ENCODE data around the gene KCTD7.
"Not testable (repeated sequence)": the region's sequence is repeated elsewhere in the genome, so short reads cannot be mapped to it uniquely, and the experiment has no call there.

KCTD7 gene

GRCh38 chr7:66668112-66668511 is 39.4 kb downstream of the KCTD7 start:
- H3K27ac ChIP-seq: no peak overlapping the region
- TF ChIP-seq, protein P1, sequence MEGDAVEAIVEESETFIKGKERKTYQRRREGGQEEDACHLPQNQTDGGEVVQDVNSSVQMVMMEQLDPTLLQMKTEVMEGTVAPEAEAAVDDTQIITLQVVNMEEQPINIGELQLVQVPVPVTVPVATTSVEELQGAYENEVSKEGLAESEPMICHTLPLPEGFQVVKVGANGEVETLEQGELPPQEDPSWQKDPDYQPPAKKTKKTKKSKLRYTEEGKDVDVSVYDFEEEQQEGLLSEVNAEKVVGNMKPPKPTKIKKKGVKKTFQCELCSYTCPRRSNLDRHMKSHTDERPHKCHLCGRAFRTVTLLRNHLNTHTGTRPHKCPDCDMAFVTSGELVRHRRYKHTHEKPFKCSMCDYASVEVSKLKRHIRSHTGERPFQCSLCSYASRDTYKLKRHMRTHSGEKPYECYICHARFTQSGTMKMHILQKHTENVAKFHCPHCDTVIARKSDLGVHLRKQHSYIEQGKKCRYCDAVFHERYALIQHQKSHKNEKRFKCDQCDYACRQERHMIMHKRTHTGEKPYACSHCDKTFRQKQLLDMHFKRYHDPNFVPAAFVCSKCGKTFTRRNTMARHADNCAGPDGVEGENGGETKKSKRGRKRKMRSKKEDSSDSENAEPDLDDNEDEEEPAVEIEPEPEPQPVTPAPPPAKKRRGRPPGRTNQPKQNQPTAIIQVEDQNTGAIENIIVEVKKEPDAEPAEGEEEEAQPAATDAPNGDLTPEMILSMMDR (conservative IDR thresholded peaks at IDR 0.05): no peak

GRCh38 chr7:66668677-66669076 is 40.0 kb downstream of the KCTD7 start:
- H3K27ac ChIP-seq: no peak overlapping the region
- TF ChIP-seq, protein P1 (conservative IDR thresholded peaks at IDR 0.05): no peak

DNA sequence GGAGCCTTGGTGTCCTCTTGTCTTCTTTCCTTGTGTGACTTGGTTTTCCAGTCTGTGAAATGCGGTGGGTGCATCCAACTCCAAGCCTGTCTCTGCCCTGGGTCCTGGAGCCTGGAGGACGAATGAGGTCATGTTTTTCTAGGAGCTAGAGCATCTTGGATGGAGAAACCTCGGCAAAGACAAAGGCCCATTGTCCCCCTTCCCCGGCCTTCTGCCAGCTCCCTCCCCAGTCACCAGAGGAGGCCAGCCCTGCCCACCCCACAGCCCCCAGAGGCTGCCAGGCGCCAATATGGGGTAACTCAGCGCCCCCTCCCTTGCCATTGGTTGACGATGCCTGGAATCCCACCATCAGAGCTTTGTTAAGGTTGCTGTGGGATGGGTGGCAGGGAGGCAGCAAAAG is 40.4 kb downstream of the KCTD7 start:
- TF ChIP-seq, protein P1 (conservative IDR thresholded peaks at IDR 0.05): no peak
- H3K27ac ChIP-seq: no peak overlapping the region

DNA sequence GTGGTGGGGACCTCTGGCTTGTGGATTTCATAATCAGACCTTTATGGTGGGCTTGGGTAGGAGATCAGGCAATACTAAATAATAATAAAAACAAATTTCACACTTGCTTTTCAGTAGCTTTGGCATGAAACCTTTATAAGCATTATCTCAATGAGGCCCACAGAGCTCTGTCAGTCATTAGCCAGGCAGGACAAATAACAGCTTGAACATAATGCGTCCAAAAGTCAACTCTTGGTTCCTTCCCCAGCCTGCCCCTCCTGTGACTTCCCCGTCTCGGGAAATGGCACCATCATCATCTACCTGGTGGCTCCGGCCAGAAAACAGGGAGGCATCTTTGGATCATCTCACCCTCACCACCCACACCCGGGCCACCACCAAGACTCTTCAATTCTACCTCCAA is 40.8 kb downstream of the KCTD7 start:
- H3K27ac ChIP-seq: no peak overlapping the region
- TF ChIP-seq, protein P1 (conservative IDR thresholded peaks at IDR 0.05): no peak

DNA sequence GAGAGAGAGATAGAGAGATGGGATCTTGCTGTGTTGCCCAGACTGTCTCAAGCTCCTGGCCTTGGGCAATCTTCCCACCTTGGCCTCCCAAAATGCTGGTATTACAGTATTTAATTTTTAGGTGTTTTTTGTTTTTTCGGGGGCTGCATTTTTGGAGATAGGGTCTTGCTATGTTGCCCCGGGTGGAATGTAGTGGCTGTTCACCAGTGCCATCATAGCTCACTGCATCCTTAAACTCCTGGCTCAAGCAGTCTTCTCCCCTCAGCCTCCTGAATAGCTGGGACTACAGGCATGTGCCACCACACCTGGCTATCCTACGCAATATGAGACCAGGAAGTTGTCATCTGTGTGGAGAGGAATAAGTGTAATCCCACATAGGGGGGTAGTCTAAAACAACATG is 42.4 kb downstream of the KCTD7 start:
- TF ChIP-seq, protein P1 (conservative IDR thresholded peaks at IDR 0.05): no peak
- no peak overlapping the region for H3K27ac ChIP-seq

GRCh38 chr7:66671486-66671885 is 42.8 kb downstream of the KCTD7 start:
- H3K27ac ChIP-seq: not testable (repeated sequence)

DNA sequence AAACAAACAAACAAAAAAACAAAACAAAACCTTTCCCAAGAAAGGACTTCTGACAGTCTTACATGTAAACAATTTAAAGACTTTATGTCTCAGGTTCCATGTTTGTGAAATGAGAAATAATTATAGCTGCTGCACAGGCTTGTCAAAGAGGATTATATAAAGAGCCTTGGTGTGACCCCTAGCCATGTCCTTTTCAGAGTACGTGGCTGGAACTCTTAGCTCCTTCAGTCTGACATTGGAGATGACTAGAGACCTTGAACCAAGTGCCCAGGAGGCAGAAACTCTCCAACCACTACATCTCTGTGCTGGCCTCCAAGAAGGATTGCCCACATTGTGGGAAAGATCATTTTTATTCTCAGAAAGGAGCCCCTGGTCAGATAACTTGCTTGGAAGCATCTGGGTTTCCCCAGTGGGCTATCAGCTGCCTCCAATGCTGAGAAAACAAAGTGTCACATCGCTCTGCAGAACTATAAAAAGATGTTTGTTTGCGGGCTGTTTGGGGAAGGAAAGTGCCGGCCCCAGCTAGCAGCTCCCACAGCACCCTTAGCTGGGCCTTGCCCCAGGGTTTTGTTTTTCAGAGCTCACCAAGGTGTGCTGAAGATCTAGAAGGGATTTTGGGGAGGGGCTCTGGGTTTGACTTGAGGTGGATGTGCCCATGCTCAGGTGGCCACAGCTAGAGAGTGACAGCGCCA is 43.9 kb downstream of the KCTD7 start:
- not testable (repeated sequence) for H3K27ac ChIP-seq

- not testable (repeated sequence) for H3K27ac ChIP-seq
Observed at GRCh38 chr7:66673124-66673640, 44.5 kb downstream of the KCTD7 start.

DNA sequence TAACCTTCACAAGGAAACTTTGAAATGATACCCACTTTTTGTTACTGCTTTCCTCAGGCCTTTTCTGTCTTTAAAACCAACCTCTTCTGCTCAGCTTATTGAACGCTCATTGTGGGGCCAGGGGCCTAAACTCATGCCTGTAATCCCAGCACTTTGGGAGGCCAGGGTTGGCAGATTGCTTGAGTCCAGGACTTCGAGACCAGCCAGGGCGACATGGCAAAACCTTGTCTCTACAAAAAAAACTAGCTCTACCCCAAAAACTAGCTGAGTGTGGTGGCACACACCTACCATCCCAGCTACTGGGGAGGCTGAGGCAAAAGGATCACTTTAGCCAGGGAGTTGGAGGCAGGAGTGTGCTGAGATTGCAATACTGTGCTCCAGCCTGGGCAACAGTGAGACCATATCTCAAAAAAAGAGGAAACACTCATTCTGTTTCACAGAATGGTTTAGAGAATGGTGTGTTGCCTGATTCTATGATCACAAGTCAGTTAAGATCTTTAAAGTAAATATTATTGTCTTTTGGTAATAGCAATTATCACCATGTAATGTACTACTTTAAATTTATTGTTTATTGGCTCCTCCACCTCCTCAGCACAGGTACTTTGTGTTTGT is 51.1 kb downstream of the KCTD7 start:
- H3K27ac ChIP-seq: no peak overlapping the region
- TF ChIP-seq, protein P1 (conservative IDR thresholded peaks at IDR 0.05): no peak
